ENCODE measurements around the gene CCDC33. TPM values are rescaled to one million over a fixed set of nuclear protein-coding genes. Genes with fewer than 3 reads are reported as not detected.

Gene CCDC33
- total RNA-seq, 4 donors from 2014 or later, result 0.13 TPM; not detected in 3

GRCh38 chr15:74335396-74335795 lies 99.3 kb downstream of the CCDC33 start:
- H3K4me3 ChIP-seq (replicated peaks in 1 of 3), result no peak overlapping the region
- H3K4me1 ChIP-seq, result no peaks in the 10 kb centered on the region
- no peaks in the 10 kb centered on the region for H3K36me3 ChIP-seq
- 88 to 94% methylated on average over 8 of the region's 8 CpGs for WGBS, 2 donors
- TF ChIP-seq, protein P1, sequence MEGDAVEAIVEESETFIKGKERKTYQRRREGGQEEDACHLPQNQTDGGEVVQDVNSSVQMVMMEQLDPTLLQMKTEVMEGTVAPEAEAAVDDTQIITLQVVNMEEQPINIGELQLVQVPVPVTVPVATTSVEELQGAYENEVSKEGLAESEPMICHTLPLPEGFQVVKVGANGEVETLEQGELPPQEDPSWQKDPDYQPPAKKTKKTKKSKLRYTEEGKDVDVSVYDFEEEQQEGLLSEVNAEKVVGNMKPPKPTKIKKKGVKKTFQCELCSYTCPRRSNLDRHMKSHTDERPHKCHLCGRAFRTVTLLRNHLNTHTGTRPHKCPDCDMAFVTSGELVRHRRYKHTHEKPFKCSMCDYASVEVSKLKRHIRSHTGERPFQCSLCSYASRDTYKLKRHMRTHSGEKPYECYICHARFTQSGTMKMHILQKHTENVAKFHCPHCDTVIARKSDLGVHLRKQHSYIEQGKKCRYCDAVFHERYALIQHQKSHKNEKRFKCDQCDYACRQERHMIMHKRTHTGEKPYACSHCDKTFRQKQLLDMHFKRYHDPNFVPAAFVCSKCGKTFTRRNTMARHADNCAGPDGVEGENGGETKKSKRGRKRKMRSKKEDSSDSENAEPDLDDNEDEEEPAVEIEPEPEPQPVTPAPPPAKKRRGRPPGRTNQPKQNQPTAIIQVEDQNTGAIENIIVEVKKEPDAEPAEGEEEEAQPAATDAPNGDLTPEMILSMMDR (IDR thresholded peaks at IDR 0.05), result no peak
- no peak for TF ChIP-seq POLR2A (IDR thresholded peaks at IDR 0.05)
- DNase-seq, result no peak
- intact Hi-C loops (cut with DNase I), result no loop called here
- no peak overlapping the region for H3K27ac ChIP-seq
- no peaks in the 10 kb centered on the region for H3K27me3 ChIP-seq
- no peaks in the 10 kb centered on the region for H3K9me3 ChIP-seq

GRCh38 chr15:74336061-74337005 lies 100.2 kb downstream of the CCDC33 start:
- WGBS, 2 donors, result 78 to 89% methylated on average over 9 of the region's 9 CpGs
- Histone ChIP-seq H3K36me3 (no peaks in the 10 kb centered on the region), H3K4me1 (no peaks in the 10 kb centered on the region), H3K4me3 (replicated peaks in 1 of 3) (no peak overlapping the region), H3K9me3 (no peaks in the 10 kb centered on the region), H3K27me3 (no peaks in the 10 kb centered on the region), H3K27ac (no peak overlapping the region)
- TF ChIP-seq POLR2A (IDR thresholded peaks at IDR 0.05), result no peak
- DNase-seq, result no peak
- intact Hi-C loops (cut with DNase I), result no loop called here

DNA sequence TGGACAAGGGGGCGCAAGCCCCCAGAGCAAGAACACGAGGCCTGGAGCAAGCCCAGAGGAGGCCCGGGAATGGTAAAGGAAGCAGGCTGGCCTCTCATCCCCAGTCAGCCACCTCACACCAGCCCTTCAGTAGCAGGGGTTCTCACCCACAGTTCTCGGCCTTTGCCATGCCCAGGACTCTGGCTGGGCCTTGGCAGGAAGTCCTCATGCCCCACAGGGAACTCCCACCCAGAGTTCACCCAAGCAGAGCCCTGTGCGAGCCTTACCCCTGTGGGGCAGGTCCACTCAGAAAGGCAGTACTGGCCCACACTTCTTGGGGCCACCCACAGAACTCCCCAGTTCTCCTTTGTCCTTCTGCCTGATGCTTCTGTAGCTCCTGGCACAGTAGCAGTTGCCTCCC lies 101.0 kb downstream of the CCDC33 start:
- intact Hi-C loops (cut with DNase I), result no loop called here
- TF ChIP-seq, protein P1 (IDR thresholded peaks at IDR 0.05), result no peak
- TF ChIP-seq POLR2A (IDR thresholded peaks at IDR 0.05), result no peak
- no peak for DNase-seq
- Histone ChIP-seq H3K27me3 (no peaks in the 10 kb centered on the region), H3K36me3 (no peaks in the 10 kb centered on the region), H3K9me3 (no peaks in the 10 kb centered on the region), H3K4me3 (replicated peaks in 1 of 3) (no peak overlapping the region), H3K27ac (no peak overlapping the region), H3K4me1 (no peaks in the 10 kb centered on the region)
- WGBS, 2 donors, result 78 to 82% methylated on average over 5 of the region's 5 CpGs

GRCh38 chr15:74337607-74338211 lies 101.6 kb downstream of the CCDC33 start:
- intact Hi-C loops (cut with DNase I), result no loop called here
- H3K4me3 ChIP-seq (replicated peaks in 1 of 3), result no peak overlapping the region
- no peak overlapping the region for H3K27ac ChIP-seq
- DNase-seq, result no peak
- H3K4me1 ChIP-seq, result no peaks in the 10 kb centered on the region
- no peak for TF ChIP-seq POLR2A (IDR thresholded peaks at IDR 0.05)
- TF ChIP-seq, protein P1 (IDR thresholded peaks at IDR 0.05), result no peak
- H3K9me3 ChIP-seq, result no peaks in the 10 kb centered on the region
- no peaks in the 10 kb centered on the region for H3K27me3 ChIP-seq
- no peaks in the 10 kb centered on the region for H3K36me3 ChIP-seq
- 77 to 84% methylated on average over 2 to 4 of the region's 4 CpGs for WGBS, 2 donors

DNA sequence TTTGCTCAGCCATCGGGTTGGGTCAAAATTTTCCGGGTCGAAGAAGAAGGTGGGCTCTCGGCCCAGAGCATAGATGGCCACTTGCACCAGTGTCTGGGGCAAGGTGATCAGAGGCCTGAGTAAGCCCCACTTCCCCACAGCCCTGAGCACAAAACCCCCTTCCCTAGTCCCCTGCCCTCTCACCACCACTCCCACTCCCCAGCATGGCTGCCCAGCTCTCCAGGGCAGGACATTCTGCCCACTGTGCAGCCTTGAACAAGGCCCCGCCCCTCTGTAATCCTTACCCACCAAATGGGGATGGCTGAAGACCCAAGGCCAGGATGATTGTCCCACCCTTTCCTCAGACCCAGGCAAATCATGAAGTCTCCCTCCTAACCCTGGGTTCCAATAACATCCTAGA lies 102.5 kb downstream of the CCDC33 start:
- no peaks in the 10 kb centered on the region for H3K4me1 ChIP-seq
- H3K9me3 ChIP-seq, result no peaks in the 10 kb centered on the region
- WGBS, 2 donors, result 98 to 100% methylated on average over 5 of the region's 5 CpGs
- TF ChIP-seq, protein P1 (IDR thresholded peaks at IDR 0.05), result no peak
- TF ChIP-seq POLR2A (IDR thresholded peaks at IDR 0.05), result no peak
- intact Hi-C loops (cut with DNase I), result no loop called here
- no peak overlapping the region for H3K4me3 ChIP-seq (replicated peaks in 1 of 3)
- H3K27ac ChIP-seq, result no peak overlapping the region
- H3K36me3 ChIP-seq, result no peaks in the 10 kb centered on the region
- DNase-seq, result no peak
- H3K27me3 ChIP-seq, result no peaks in the 10 kb centered on the region
